Measurements from ENCODE around the gene KIAA0930.
A peak's percentile ranks its signal among the peaks of the same experiment; 100 is the strongest.
"Not testable (repeated sequence)": the region's sequence is repeated elsewhere in the genome, so short reads cannot be mapped to it uniquely, and the experiment has no call there.

Gene KIAA0930

DNA sequence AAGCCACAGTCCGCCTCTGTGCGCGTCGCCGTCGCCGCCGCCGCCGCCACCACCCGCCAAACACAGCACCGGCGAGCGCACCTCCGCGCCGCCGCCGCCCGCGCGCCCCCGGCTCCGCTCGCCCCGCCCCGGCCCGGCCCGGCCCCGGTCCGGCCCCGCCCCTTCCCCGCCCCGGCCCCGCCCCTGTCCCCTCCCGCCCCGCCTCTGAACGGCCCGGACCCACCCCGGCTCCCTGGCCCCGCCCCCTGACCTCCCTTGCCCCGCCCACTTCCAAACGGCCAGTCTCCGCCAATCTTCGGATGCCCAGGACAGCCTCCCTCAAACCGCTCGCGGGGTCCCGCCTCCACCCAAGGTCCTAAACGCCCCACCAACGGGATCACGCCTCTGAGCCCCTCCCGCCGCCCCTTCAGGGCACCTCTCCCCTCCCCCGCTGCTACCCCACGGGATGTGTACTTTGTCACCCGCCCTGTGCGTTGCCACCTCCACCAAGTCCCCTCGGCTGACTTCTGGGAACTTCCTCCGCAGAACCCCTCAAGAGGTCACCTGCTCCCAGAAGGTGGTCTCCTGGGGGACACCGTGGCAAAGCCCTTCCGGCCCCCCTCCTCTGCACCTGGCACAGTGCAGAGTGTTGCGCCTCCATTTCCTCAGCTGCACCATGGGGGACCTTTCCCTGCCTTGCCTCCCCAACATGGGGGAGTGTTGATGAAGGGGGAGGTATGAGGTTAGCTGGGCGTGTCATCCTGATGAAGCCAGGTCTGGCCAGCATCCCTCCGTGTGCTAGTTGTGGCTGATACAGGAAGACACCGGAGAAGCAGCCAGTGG is at the start of gene KIAA0930:
TSS of gene KIAA0930 (minus strand) at position 85 of the 822 bp plus-strand sequence. CDS start 191 bp downstream, outside the sequence.
- DNase-seq (ENCODE audit: low read depth): peak; percentile 73

- no peak for DNase-seq (ENCODE audit: low read depth)
These were observed 46.3 kb upstream of the KIAA0930 start for GRCh38 chr22:45286854-45287551.

GRCh38 chr22:45285263-45286058 is 44.8 kb upstream of the KIAA0930 start:
- no peak for DNase-seq (ENCODE audit: low read depth)

DNA sequence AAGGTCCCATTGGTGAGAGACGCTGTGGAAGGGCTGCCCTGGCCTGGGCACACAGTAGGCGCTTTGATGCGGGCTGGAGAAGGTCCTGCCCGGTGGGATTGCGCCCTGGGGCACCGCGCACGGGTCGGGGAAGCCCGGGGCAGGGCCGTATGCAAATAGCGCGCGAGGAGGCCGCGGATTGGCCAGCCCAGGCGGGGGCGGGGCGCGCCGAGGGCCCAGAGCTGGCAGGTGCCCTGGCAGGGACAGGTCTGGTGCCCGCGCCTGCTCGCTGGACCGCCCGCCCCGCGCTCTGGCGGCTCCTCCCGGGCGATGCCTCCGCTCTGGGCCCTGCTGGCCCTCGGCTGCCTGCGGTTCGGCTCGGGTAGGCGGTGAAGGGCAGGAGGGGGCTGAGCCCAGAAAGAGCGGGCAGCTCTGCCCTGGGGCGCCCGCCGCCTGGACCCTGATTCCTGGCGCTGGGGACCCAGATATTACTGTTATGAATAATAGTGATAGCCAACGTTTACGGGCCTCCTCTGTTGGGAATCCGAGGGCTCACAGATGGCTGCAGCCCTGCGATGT is 44.1 kb upstream of the KIAA0930 start, which contains the start of gene UPK3A:
TSS of gene UPK3A (plus strand) at position 245 of the 558 bp plus-strand sequence. CDS start at position 310, 65 bp downstream.
- peak; percentile 42 for DNase-seq (ENCODE audit: low read depth)

- DNase-seq (ENCODE audit: low read depth): no peak
These were observed 40.3 kb upstream of the KIAA0930 start for GRCh38 chr22:45281010-45281409.

DNA sequence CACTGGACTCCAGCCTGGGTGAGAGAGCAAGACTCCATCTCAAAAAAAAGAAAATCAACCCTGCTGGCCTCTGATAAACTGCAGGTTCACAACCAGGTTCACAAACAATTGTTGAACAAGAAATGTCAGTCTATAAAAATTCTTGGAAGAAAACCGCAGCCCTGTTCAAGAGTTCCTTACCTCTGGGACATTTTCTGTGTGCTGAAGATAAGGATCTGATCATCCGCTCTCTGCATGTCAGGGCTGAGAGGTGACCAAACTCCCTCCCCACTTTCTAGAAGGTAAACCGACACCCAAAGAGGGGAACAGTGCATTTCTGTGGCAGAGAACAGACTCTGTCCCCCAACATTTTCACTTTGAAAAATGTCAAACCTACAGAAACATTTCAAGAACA is 39.9 kb upstream of the KIAA0930 start:
- DNase-seq (ENCODE audit: low read depth): no peak

GRCh38 chr22:45278125-45278524 is 37.4 kb upstream of the KIAA0930 start:
- DNase-seq (ENCODE audit: low read depth): no peak

- not testable (repeated sequence) for DNase-seq (ENCODE audit: low read depth)
These were observed 37.0 kb upstream of the KIAA0930 start for GRCh38 chr22:45277720-45278119.

DNA sequence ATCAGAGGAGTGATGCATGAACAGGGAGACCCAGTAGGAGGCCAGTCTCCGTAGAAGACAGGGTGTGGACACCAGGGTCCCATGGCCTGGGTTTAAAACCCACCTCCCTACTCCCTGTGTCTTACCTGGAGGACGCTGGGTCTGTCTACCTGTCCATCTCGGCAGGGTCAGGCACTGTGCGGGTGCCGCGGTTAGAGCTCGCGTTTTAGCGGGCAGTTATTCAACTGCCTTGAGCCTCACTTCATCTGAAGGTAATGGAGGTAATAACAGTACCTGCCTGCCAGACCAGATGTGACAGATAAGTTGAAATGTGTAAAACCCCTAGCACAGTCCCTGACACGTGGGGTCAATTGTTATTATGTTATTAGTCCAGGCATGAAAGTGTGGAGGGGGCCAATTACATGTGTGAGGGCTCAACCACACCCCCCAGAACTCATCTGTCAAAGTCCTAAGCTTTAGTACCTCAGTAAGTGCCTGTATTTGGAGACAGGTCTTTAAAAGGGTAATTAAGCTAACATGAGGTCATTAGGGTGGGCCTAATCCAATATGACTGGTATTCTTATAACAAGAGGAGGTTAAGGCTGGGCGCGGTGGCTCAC is 35.9 kb upstream of the KIAA0930 start:
- DNase-seq (ENCODE audit: low read depth): no peak

DNA sequence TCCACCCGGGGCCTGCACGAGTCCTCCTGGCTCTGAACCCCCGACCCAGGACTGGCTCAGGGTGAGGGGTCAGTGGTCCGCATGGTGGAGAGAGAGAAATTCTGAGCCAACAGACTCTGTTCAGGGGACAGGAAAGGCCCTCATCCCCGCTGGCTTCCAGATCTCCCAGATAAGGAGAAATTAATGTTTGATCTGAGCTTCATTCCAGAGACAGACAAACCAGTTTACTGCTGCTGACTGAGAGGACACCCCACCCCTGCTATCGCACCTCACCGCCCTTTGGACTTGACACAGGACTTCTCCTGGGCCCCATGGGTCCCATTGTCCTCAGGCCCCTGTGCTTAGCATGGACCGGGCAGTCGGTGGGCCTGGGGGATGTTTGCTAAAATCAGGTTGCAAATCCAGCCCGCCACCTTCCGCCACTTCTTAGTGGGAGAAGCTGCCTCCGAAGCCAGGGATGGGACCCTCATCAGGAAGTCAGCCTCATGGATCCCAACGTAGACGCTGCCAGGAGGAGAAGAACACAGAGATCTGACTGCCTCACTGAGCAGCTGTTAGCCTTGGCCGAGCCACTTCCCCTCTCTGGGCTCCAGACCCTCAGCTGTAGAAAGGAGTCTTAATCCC is 32.9 kb upstream of the KIAA0930 start:
- no peak for DNase-seq (ENCODE audit: low read depth)

DNA sequence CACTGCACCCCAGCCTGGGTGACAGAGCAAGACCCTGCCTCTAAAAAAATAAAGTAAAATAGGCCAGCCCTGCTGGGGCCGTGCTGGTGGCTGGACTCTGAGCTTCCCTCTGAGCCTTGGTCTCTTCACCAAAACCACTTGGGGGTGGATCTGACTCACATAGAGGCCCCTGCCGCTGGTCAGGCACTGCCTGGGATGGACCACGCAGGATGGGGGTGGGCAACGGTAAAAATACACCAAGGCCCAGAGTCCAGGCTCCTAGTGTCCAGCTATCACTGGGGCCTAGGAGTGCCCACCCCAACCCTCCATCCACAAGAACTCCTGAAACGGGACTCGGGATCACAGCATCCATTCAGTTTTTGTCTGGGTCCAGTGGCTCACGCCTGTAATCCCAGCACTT is 31.8 kb upstream of the KIAA0930 start:
- DNase-seq (ENCODE audit: low read depth): no peak

DNA sequence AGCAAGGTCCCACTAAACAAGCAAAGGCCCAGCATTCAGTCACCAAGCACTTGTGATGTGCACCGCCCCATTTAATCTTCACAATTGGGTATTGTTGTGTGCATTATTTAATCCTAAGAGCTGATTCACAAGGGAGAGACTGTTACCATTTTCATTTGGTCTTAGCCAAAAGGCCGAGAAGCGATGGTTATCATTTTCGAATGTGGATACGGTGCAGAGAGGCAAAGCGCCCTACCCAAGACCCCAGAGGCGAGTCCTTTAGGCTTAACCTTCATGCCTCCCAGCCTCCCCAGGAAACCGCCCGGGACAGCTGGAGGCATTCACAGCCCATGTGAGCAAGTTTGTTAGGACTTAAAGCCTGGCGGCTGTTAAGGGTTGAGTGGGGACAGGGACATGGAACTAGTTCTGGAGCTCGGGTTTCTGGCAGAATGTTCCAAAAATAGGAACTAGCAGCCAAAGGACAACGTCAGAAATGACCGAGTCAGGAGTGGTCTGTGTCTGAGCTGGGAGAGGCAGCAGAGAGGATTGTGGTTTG is 31.0 kb upstream of the KIAA0930 start:
- DNase-seq (ENCODE audit: low read depth): no peak

GRCh38 chr22:45270095-45271020 is 29.7 kb upstream of the KIAA0930 start:
- no peak for DNase-seq (ENCODE audit: low read depth)

GRCh38 chr22:45268958-45269844 is 28.5 kb upstream of the KIAA0930 start:
- peak; percentile 78 for DNase-seq (ENCODE audit: low read depth)

GRCh38 chr22:45268167-45268957 is 27.7 kb upstream of the KIAA0930 start:
- no peak for DNase-seq (ENCODE audit: low read depth)

DNA sequence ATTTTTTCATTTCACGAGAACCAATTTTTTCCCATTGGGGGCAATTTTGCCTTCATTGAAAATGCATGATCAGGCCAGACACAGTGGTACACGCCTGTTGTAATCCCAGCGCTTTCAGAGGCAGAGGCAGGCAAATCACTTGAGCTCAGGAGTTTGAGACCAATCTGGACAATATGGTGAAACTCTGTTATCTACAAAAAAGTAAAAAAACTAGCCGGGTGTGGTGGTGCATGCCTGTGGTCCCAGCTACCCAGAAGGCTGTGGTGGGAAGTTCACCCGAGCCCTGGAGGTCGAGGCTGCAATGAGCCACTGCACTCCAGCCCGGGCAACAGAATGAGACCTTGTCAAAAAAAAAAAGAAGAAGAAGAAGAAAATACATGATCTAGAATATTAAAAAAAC is 24.8 kb upstream of the KIAA0930 start:
- DNase-seq (ENCODE audit: low read depth): no peak

- no peak for DNase-seq (ENCODE audit: low read depth)
These were observed 23.0 kb upstream of the KIAA0930 start for GRCh38 chr22:45263463-45264269.

All from stimulated activated CD8-positive, alpha-beta memory T cell treated with anti-CD3 and anti-CD28 coated beads, Interleukin-12 subunit alpha, Interleukin-12 subunit beta, amount 100 ng/mL, for 4 hours (primary cell).